AG10803 (cell line): ENCODE results near the gene PKP1.

Source experiments
- DNase-seq: peaks from one replicate; pipeline ENCODE4 v3.0.0; 2010; ENCODE audit warnings: low read depth
- H3K4me3 ChIP-seq: 2 replicates; pipeline ENCODE4 v1.5.1; 2011; ENCODE audit warnings: mild to moderate bottlenecking, low read length, control low read depth
- CTCF ChIP-seq: conservative IDR thresholded peaks from 2 replicates; pipeline ENCODE4 v1.5.1; 2011; ENCODE audit warnings: mild to moderate bottlenecking, low read length, control low read depth, inconsistent platforms

Gene PKP1

GRCh38 chr1:201363467-201363866 is 80.2 kb downstream of the PKP1 start:
- DNase-seq, result no peak
- H3K4me3 ChIP-seq, result no peak overlapping the region
- TF ChIP-seq CTCF, result no peak

- no peak overlapping the region for H3K4me3 ChIP-seq
- TF ChIP-seq CTCF, result no peak
- DNase-seq, result no peak
Measured at GRCh38 chr1:201364808-201365105, 81.5 kb downstream of the PKP1 start.

- no peak for TF ChIP-seq CTCF
- DNase-seq, result no peak
- H3K4me3 ChIP-seq, result no peak overlapping the region
Measured at GRCh38 chr1:201365251-201365650, 81.9 kb downstream of the PKP1 start.

- no peak overlapping the region for H3K4me3 ChIP-seq
- DNase-seq, result no peak
- no peak for TF ChIP-seq CTCF
Measured at GRCh38 chr1:201366696-201367095, 83.4 kb downstream of the PKP1 start.

GRCh38 chr1:201369209-201369608 is 85.9 kb downstream of the PKP1 start:
- DNase-seq, result no peak
- H3K4me3 ChIP-seq, result no peak overlapping the region
- TF ChIP-seq CTCF, result no peak

GRCh38 chr1:201370500-201370899 is 87.2 kb downstream of the PKP1 start:
- no peak for DNase-seq
- no peak for TF ChIP-seq CTCF
- no peak overlapping the region for H3K4me3 ChIP-seq

- no peak for TF ChIP-seq CTCF
- no peak overlapping the region for H3K4me3 ChIP-seq
- no peak for DNase-seq
Measured at GRCh38 chr1:201371276-201371675, 88.0 kb downstream of the PKP1 start.
